Mononuclear cell (primary cell): ENCODE measurements around the gene CIAPIN1. TPM values are rescaled to one million over a fixed set of nuclear protein-coding genes. Genes with fewer than 3 reads are reported as not detected.

Experiments
- total RNA-seq: library from RNA; depleted of rRNA; stranded (reverse); fragments of >200 nt; gene quantifications from one replicate; pipeline ENCODE4 v1.2.3, GENCODE V29; 2012

The CIAPIN1 gene
- total RNA-seq, 1 donor = 30.6 TPM

Other genes starting within 250 kb of the CIAPIN1 start
- 61.5 TPM for gene ARL2BP, start 202.1 kb downstream of the CIAPIN1 start, total RNA-seq
- gene PLLP, start 162.7 kb downstream of the CIAPIN1 start, total RNA-seq = 0.63 TPM
- gene CCL22, start 88.6 kb downstream of the CIAPIN1 start, total RNA-seq = not detected
- gene CX3CL1, start 74.9 kb downstream of the CIAPIN1 start, total RNA-seq = not detected
- gene CCL17, start 42.6 kb downstream of the CIAPIN1 start, total RNA-seq = not detected
- 5.6 TPM for gene COQ9, start 94 bp upstream of the CIAPIN1 start, total RNA-seq
- gene POLR2C, start 15.3 kb upstream of the CIAPIN1 start, total RNA-seq = 103 TPM
- 0.94 TPM for gene DOK4, start 39.1 kb upstream of the CIAPIN1 start, total RNA-seq
- gene CCDC102A, start 89.2 kb upstream of the CIAPIN1 start, total RNA-seq = 1.9 TPM
- 1.8 TPM for gene ADGRG5, start 95.3 kb upstream of the CIAPIN1 start, total RNA-seq
- gene ADGRG1, start 181.2 kb upstream of the CIAPIN1 start, total RNA-seq = 12.2 TPM
- gene ADGRG3, start 220.9 kb upstream of the CIAPIN1 start, total RNA-seq = 1.7 TPM
- 0.63 TPM for gene DRC7, start 247.4 kb upstream of the CIAPIN1 start, total RNA-seq